ES-I3 (cell line): ENCODE measurements around the gene C5orf46.
"Not testable (repeated sequence)": the region's sequence is repeated elsewhere in the genome, so short reads cannot be mapped to it uniquely, and the experiment has no call there.

Experiments used
- H3K36me3 ChIP-seq: 2 replicates; pipeline ENCODE4 v1.6.1; 2013; ENCODE audit warnings: mild to moderate bottlenecking, low read length, control low read depth, moderate library complexity; ENCODE audit not compliant: insufficient read depth
- H3K4me1 ChIP-seq: 2 replicates; pipeline ENCODE4 v1.6.1; 2013; ENCODE audit warnings: mild to moderate bottlenecking, control low read depth, low read length; ENCODE audit not compliant: insufficient read depth
- H3K9ac ChIP-seq: 2 replicates; pipeline ENCODE4 v1.6.1; 2013; ENCODE audit warnings: low read depth, mild to moderate bottlenecking, low read length, moderate library complexity
- H3K9me3 ChIP-seq: 2 replicates; pipeline ENCODE4 v1.6.1; 2013; ENCODE audit warnings: mild to moderate bottlenecking, low read length, moderate library complexity; ENCODE audit not compliant: control insufficient read depth, insufficient read depth

C5orf46 gene

DNA sequence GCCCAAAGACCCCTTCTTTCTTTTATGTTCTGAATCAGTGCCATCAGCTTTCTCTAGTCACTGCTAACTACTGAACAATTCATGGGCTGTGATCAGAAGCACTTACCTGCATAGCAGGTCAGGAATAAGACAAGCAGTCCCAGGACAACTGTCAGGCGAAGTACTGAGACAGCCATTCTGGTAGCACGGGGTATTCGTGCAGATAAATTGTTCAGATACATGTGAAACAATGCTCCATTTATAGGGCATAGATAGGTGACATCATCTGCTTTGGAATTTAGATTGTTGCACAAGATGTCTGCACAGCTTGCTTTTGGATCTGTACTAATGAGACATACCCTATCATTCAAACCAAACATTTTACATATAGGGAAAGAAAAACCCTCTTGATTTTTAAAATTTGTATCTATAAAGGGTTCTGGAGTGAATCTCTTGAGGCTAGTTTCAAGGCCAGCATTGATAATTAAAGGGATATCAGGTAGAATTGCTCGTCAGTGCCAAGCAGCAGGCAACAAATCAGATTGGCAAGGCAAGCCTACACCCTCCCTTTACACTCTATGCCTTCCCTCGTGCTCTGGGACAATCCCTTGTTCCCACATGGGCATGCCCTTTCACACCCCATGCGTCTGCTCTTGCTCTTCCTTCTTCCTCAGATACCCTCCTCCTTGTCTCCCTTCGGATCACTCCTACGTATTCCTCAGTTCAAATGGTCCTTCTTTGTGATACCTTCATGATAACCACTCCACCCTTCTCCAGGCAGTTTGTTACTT lies at the start of gene C5orf46:
C5orf46 (minus strand) TSS at position 213 of the 770 bp plus-strand sequence; CDS start at position 176, 37 bp downstream.
- H3K36me3 ChIP-seq, result no peaks in the 10 kb centered on the region
- H3K9me3 ChIP-seq, result no peaks in the 10 kb centered on the region
- no peak within 1 kb of the TSS for H3K9ac ChIP-seq
- H3K4me1 ChIP-seq, result peaks cover 3% of the 10 kb centered on the region; the same call in 1 of the 2 replicates

DNA sequence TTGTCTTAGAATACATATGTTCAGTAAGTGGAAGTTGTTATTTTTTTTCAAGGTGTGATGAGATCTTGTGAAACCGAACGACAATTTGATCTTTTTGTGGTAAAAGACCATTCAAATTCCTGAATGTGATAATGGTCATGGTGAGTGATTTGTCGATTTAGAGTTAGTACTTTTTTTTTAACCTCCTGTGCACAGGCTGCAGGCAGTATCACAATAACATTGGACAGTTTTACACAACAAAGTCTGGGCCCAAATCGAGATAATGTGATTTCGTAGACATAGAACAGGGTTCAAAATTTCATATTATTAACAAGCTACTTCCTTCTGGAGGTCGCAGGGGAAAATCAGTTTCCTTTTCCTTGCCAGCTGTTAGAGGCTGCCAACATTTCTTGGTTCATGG lies 48.6 kb upstream of the C5orf46 start:
- Histone ChIP-seq H3K36me3 (no peaks in the 10 kb centered on the region), H3K4me1 (no peaks in the 10 kb centered on the region), H3K9me3 (no peaks in the 10 kb centered on the region), H3K9ac (no peak overlapping the region)

DNA sequence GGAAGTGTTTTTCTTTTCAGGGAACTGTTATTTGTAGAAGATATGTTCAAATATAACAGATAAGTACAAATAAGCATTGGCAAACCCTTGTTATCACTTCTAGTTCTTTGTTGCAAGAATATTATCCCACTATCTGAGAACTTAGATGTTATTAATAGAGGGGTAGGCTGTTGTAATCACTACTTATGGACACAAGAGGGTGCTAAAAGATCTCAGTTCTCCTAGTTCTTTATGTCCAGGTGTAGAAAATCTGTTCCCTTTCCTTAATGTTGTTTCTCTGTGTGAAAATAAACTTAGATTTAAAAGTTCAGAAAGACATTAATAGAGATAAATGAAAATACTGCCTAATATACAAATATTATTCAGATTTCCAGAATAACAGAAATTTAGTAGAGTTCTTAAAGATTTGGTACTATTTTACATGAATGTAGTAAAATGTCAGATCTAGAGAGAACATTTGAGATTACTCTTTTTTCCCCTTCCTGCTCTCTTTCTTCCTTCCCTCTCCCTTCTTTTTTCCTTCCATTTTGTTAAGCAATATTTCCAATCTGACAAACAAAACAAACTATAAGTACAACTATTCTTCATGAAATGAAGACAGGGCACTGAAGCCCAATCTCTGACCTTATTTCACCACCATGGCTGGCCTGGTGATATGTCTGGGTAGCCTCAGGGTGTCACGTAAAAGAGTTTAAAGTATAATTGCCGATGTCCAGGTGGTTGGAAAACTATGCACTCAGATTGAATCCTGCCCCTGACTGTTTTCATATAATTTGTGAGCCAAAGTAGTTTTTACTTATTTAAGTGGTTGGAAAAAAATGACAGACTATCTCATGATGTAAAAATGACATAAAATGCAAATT lies 43.6 kb upstream of the C5orf46 start:
- Histone ChIP-seq H3K9ac (no peak overlapping the region), H3K4me1 (no peaks in the 10 kb centered on the region), H3K9me3 (no peaks in the 10 kb centered on the region), H3K36me3 (no peaks in the 10 kb centered on the region)

DNA sequence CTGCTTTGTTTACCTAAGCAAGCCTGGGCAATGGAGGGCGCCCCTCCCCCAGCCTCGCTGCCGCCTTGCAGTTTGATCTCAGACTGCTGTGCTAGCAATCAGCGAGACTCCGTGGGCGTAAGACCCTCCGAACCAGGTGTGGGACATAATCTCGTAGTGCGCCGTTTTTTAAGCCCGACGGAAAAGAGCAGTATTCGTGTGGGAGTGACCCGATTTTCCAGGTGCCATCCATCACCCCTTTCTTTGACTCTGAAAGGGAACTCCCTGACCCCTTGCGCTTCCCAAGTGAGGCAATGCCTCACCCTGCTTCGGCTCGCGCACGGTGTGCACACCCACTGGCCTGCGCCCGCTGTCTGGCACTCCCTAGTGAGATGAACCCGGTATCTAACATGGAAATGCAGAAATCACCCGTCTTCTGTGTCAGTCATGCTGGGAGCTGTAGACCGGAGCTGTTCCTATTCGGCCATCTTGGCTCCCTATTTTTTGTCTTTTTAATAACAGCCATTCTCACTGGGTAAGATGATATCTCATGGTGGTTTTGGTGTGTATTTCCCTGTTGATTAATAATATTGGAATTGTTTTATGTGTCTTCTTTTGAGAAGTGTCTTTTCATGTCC lies 40.4 kb upstream of the C5orf46 start:
- peak overlapping the region; percentile 82 for H3K9ac ChIP-seq
- H3K9me3 ChIP-seq, result not testable (repeated sequence)

DNA sequence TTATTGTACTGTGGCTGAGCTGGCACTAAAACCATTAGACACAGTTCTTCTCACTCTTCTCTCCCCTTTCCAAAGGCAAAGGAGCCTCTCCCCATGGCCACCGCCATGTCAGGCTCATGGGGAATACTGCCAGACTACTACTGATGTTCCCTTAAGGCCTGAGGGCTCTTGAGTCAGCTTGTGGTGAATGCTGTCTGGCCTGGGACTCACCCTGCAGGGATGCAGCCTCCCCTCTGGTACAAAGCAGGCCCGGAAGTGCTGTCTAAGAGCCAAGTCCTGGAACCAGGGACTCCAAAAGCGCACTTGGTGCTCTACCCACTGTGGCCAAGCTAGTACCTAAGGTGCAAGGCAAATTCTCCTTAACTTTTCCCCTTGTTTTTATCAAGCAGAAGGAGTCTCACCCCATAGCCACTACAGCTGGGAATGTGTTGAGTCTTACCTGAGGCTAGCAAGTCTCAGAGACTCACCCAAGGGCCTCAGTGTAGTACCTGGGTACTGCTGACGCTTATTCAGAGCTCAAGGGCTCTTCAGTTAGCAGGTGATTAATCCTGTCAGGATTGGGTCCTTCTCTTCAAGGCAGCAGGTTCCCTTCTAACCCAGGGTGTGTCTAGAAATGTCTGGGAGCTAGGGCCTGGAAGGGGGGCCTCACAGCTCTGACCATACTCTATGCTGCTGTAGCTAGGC lies 33.2 kb upstream of the C5orf46 start:
- Histone ChIP-seq H3K4me1 (no peaks in the 10 kb centered on the region), H3K9ac (no peak overlapping the region), H3K9me3 (no peaks in the 10 kb centered on the region), H3K36me3 (no peaks in the 10 kb centered on the region; the same call in 1 of the 2 replicates)

More for the DNA sequence above, 40.4 kb upstream of the C5orf46 start:
- not testable (repeated sequence) for H3K36me3 ChIP-seq, H3K4me1 ChIP-seq

DNA sequence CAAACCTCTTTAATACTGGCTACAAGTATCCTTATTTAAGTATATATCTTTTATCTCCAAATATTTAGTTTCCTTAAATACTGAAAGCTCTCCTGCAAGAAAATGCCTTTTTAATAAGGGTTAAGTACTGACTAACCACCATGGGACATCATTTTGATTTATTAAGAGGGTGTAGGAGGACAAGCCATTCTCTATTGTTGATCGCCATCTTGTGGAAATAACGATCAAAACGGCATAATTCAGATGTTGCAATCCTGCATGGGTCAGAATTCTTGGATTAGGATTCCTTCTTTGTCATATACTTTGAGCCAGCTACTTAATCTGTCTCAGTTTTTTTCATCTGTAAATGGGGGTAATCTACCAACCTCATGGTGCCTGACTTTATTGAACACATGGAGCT lies 28.7 kb upstream of the C5orf46 start:
- no peaks in the 10 kb centered on the region for H3K9me3 ChIP-seq
- no peaks in the 10 kb centered on the region; the same call in 1 of the 2 replicates for H3K36me3 ChIP-seq
- peaks cover 4% of the 10 kb centered on the region; the same call in 1 of the 2 replicates for H3K4me1 ChIP-seq
- no peak overlapping the region for H3K9ac ChIP-seq

DNA sequence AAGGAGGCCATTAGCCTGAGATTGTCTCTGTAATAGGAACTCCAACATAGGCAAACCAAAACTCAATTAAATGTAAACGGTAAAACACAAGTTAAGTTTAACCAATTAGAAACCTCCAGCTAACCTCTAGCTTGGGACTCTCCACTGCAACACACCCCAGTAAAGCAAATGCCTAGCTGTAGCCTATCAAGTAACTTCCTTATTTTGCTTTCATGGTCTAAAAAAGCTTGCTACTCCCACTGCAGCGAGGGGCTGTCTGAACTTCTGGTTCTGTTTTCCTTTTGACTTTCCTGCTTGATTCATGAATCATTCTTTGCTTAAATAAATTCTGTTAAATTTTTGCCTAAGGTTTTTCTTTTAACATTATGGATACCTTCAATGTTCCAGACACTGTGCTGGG lies 24.4 kb upstream of the C5orf46 start:
- no peak overlapping the region for H3K9ac ChIP-seq
- no peaks in the 10 kb centered on the region for H3K36me3 ChIP-seq
- H3K4me1 ChIP-seq, result peaks cover 4% of the 10 kb centered on the region; the same call in 1 of the 2 replicates
- H3K9me3 ChIP-seq, result no peaks in the 10 kb centered on the region

DNA sequence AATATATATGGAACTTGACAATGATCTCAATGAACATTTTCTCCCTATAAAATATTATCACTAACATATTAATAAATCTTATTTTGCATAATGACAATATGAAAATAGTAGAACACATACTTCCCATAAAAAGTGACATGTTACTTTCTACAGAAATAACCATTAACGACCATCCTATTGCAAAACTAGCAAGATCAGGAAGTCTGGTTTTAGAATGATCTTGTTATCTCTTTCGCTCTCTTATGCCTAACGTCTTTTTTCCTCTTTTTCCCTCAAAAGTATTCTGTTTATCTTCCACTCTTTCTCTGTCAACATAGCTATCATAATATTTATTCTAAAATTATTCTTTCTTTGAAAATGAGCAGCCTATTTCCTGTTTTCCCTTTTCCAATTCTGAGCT lies 21.6 kb upstream of the C5orf46 start:
- H3K9me3 ChIP-seq, result no peaks in the 10 kb centered on the region
- H3K9ac ChIP-seq, result no peak overlapping the region
- no peaks in the 10 kb centered on the region for H3K4me1 ChIP-seq
- no peaks in the 10 kb centered on the region for H3K36me3 ChIP-seq

DNA sequence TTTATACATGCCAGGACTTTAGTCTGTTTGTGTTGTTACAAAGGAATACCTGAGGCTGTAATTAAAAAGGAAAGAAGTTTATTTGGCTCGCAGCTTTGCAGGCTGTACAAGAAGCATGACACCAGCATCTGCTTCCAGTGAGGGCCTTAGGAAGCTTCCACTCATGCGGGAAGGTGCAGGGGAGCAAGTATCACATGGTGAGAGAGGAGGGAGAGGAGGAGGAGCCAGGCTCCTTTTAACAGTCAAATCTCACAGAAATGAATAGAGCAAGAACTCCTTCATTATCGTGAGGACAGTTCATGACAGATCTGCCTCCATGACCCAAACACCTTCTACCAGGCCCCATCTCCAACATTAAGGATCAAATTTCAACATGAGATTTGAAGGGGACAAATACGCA lies 18.7 kb upstream of the C5orf46 start:
- Histone ChIP-seq H3K4me1 (no peaks in the 10 kb centered on the region), H3K9me3 (no peaks in the 10 kb centered on the region), H3K36me3 (no peaks in the 10 kb centered on the region), H3K9ac (no peak overlapping the region)

DNA sequence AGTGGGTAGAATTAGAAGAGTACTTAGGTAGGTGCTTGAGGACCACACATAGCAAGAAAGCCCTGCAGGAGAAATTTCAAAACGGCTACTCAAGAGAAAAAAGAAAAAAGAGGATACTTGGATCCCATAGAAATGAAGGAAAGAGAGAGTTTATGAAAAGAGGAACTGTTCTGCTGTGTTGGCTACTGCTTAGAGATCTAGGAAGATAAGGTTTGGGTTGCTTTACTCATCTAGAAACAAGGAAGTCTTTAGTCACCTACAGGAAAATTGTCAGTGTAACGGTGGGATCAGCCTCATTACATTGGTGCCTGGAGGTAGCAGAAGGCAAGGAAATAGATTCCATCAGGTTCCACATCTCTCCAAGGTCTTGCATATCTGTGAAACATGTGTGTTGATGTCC lies 14.8 kb upstream of the C5orf46 start:
- no peak overlapping the region for H3K9ac ChIP-seq
- H3K4me1 ChIP-seq, result no peaks in the 10 kb centered on the region; the same call in none of the 2 replicates
- no peaks in the 10 kb centered on the region for H3K9me3 ChIP-seq
- H3K36me3 ChIP-seq, result no peaks in the 10 kb centered on the region

DNA sequence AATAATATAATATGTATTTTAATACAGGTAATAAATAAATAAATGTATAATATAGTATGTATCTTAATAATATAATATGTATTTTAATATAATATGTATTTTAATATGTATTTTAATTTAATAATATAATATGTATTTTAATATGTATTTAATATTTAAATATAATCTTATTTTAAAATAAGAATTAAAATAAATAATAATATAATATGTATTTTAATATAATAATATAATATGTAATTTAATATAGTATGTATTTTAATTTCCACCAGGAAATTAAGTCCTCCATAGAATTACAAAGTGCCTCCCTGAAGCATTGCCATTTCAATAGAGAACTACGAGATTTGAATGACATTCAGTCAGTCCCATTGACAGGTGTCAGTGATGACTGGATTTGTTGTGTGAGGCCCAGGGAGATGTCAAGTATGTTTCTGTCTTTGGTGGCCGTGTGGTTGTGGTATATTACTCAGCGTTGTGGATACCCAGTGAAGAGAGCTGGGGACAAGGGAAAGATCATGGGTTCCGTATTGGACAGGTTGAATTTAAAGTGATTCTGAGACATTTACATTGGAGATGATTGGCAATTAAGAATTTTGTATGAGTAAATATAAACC lies 14.2 kb upstream of the C5orf46 start:
- no peaks in the 10 kb centered on the region for H3K9me3 ChIP-seq
- H3K4me1 ChIP-seq, result no peaks in the 10 kb centered on the region; the same call in none of the 2 replicates
- H3K9ac ChIP-seq, result no peak overlapping the region
- H3K36me3 ChIP-seq, result no peaks in the 10 kb centered on the region

DNA sequence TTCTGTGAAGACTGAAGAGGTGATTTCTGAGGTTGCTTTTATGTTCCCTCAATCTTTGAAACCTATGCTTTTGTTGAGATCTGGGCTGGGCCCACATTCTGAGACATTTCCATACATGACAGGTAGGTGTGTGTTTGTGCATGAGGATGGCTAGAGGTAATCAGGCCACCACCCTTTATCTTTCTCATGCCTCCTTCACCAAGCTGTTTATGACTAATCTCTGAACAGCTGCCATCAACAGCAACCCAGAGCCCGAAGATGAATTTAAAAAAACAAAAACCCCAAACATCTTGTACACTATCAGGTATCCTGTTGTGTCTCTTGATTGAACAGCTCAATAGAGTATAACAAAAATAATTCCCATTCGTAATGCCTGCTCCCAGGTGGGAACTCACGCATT lies 12.6 kb upstream of the C5orf46 start:
- Histone ChIP-seq H3K9me3 (no peaks in the 10 kb centered on the region), H3K9ac (no peak overlapping the region), H3K36me3 (no peaks in the 10 kb centered on the region), H3K4me1 (no peaks in the 10 kb centered on the region; the same call in none of the 2 replicates)

DNA sequence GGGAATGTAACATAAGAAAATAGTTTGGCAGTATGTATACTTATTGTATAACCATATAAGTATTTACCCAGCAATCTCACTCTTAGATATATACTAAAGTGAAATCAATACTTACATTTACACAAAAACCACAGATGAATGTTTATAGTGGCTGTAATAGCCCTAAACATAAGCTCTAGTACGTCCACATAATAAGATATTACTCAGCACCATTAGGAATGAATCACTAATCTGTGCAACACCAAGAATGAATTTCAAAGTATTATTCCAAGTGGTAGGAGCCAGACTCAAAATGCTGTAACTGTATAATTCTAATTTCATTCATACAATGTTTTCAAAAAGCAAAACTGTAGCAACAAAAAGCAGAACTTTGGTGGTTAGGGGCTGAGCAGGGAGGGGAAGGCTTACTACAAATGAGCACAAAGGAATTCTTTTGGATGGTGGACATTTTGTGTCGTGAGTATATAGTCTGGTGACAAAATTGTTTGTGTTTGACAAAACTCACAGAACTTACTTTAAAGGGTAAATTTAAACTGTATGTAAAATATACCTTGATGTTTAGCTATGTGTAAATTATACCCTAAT lies 11.9 kb upstream of the C5orf46 start:
- Histone ChIP-seq H3K9me3 (no peaks in the 10 kb centered on the region), H3K4me1 (no peaks in the 10 kb centered on the region; the same call in none of the 2 replicates), H3K9ac (no peak overlapping the region), H3K36me3 (no peaks in the 10 kb centered on the region)
